Aorta (tissue), 5 donors: ENCODE measurements around the gene SPSB2. TPM values are rescaled to one million over a fixed set of nuclear protein-coding genes. Genes with fewer than 3 reads are reported as not detected.
A peak's percentile ranks its signal among the peaks of the same experiment; 100 is the strongest.

Experiments
- ATAC-seq: fragments of 200-7000 bp; cut with Tn5 transposase; one replicate; pipeline ENCODE4 v1.9.1; 2022; ENCODE audit warnings: moderate library complexity; ENCODE audit not compliant: low FRiP score
- DNase-seq, 2 donors: peaks; one replicate each; pipeline ENCODE4 v3.0.0-alpha.2; 2020
- H3K27ac ChIP-seq, 2 donors: one replicate each; pipeline ENCODE4 v1.5.1; 2013; ENCODE audit warnings: low read length in 2 of 2, mild to moderate bottlenecking in 2 of 2, moderate library complexity in 2 of 2, control low read depth in 1 of 2, inconsistent platforms in 1 of 2, low read depth in 1 of 2
- H3K27me3 ChIP-seq, 2 donors: one replicate each; pipeline ENCODE4 v1.6.1; 2013; ENCODE audit warnings: control low read depth in 1 of 2, low read length in 1 of 2, mild to moderate bottlenecking in 1 of 2, moderate library complexity in 1 of 2; ENCODE audit not compliant: insufficient read depth in 2 of 2, control insufficient read depth in 1 of 2
- H3K36me3 ChIP-seq, 2 donors: one replicate each; pipeline ENCODE4 v1.6.1; 2013; ENCODE audit warnings: control low read depth in 1 of 2, low read length in 1 of 2, mild to moderate bottlenecking in 1 of 2; ENCODE audit not compliant: insufficient read depth in 2 of 2, control insufficient read depth in 1 of 2
- H3K4me1 ChIP-seq, 2 donors: one replicate each; pipeline ENCODE4 v1.6.1; 2013; ENCODE audit warnings: low read length in 2 of 2, control low read depth in 1 of 2, mild to moderate bottlenecking in 1 of 2, moderate library complexity in 1 of 2; ENCODE audit not compliant: insufficient read depth in 2 of 2, control insufficient read depth in 1 of 2
- H3K4me3 ChIP-seq, 2 donors: one replicate each; pipeline ENCODE4 v1.5.1; 2013; ENCODE audit warnings: low read length in 2 of 2, control low read depth in 1 of 2, mild to moderate bottlenecking in 1 of 2
- H3K9me3 ChIP-seq: one replicate; pipeline ENCODE4 v1.6.1; 2013; ENCODE audit warnings: mild to moderate bottlenecking, low read length; ENCODE audit not compliant: control insufficient read depth
- WGBS, 2 donors: extraction: QIAGEN DNeasy Blood & Tissue Kit; methylation state at CpG; one replicate each; pipeline ENCODE4 v1.1.7; 2013; 5-methylcytosine and 5-hydroxymethylcytosine counted together
- intact Hi-C, 2 donors: fragments of 100-400 bp; cut with DNase I; formaldehyde crosslinking; loops; one replicate each; pipeline versions ENCODE4 v1.14.2 to v1.15.0; 2022
- polyA plus RNA-seq, 2 donors: library from polyadenylated mRNA; stranded (reverse); fragments of 200-250 nt; gene quantifications; one replicate each; pipeline ENCODE4 v1.2.3, GENCODE V29; 2013
- total RNA-seq, 2 donors: library from RNA; stranded (reverse); fragmentation: NEBNext Ultra II Directional; extraction: Animal tissue kit (Norgen Biotek cat#: 25700); gene quantifications; one replicate each; pipeline ENCODE4 v1.2.1, GENCODE V29; 2021
- donor health status: healthy with polysubstance abuse.
- donor health status: Bipolar disorder and iron deficiency.
- donor health status: DM: no; HTN: no; CAD: no.
- donor health status: DM: no; HTN: no; CAD: no.
- donor health status: DM: yes; HTN: yes; CAD: no.

SPSB2 gene
- total and polyA plus RNA-seq, 4 donors, result 4.2 to 14.3 (median 10.7) TPM

DNA sequence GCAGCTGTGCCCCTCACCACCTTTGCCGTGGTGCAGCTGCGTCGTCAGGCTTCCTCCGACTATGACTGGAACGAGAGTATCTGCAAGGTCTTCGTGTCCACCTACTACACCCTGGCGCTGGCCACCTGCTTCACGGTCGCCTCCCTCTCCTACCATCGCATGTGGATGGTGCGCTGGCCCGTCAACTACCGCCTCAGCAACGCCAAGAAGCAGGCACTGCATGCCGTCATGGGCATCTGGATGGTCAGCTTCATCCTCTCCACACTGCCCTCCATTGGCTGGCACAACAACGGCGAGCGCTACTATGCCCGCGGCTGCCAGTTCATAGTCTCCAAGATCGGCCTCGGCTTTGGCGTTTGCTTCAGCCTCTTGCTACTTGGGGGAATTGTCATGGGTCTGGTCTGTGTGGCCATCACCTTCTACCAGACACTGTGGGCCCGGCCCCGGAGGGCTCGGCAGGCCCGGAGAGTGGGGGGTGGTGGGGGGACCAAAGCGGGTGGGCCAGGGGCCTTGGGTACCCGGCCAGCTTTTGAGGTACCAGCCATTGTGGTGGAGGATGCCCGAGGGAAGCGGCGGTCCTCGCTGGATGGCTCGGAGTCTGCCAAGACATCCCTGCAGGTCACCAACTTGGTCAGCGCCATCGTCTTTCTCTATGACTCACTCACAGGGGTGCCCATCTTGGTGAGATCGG lies 48.9 kb downstream of the SPSB2 start:
- Histone ChIP-seq H3K9me3 (no peaks in the 10 kb centered on the region), H3K4me1 (no peaks in the 10 kb centered on the region), H3K27ac (no peak overlapping the region), H3K36me3 (no peaks in the 10 kb centered on the region), H3K27me3 (no peaks in the 10 kb centered on the region), H3K4me3 (no peak overlapping the region)
- whole genome bisulfite sequencing, 2 donors, result 84 to 90% methylated on average over 37 of the region's 37 CpGs
- intact Hi-C loops, result loop anchor here in 1 of 2 donors (10.0 kb wide), 1 partner anchor 209 kb away; no protein-coding TSS in a partner anchor
- DNase-seq (peak in 1 of 2 donors; percentile 46), ATAC-seq (no peak)

DNA sequence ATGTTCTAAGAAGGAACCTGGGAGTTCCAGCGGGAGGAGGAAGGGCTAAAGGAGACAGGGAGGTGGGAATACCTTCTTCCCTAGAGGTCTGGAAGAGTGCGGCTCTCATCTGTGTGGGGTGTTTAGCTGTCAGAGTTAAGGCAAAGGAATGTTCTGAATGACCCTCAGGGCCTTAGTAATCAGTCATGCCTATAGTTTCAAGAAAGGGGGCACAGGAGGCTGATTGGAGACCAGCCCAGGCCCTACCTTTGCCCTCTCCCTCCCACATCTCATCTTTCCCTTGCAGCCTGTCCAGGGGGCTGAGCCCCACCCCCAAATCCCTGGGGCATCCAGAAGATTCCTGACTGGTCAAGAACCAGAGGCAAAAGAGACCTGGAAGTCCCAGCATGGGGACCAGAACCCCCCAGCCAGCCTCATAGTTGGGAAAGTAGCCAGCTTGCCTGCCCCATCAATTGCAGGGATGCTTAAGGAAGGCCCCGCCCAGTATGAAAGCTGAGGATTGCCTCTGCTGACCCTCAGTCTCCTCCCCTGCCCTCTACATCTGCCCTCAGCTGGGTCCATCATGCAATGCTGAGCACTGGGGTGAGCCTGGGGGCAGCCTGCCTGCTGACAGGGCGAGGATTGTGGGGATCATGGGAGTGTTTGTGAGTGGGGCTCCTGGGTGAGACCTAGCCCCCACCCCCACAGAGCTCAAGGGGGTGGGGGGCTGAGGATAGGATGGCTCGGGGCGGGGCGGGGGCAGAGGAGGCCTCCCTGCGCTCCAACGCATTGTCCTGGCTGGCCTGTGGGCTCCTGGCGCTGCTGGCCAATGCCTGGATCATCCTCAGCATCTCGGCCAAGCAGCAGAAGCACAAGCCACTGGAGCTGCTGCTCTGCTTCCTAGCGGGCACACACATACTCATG lies 49.7 kb downstream of the SPSB2 start:
- no peaks in the 10 kb centered on the region for H3K36me3 ChIP-seq
- no peak overlapping the region for H3K27ac ChIP-seq
- H3K27me3 ChIP-seq, result no peaks in the 10 kb centered on the region
- H3K4me3 ChIP-seq, result no peak overlapping the region
- no peaks in the 10 kb centered on the region for H3K9me3 ChIP-seq
- WGBS, 2 donors, result 76 to 80% methylated on average over 12 of the region's 12 CpGs
- no peaks in the 10 kb centered on the region for H3K4me1 ChIP-seq
- DNase-seq (peak in 1 of 2 donors; percentile 37), ATAC-seq (no peak)
- intact Hi-C loops, result loop anchor here in 1 of 2 donors (10.0 kb wide), 1 partner anchor 209 kb away; no protein-coding TSS in a partner anchor

DNA sequence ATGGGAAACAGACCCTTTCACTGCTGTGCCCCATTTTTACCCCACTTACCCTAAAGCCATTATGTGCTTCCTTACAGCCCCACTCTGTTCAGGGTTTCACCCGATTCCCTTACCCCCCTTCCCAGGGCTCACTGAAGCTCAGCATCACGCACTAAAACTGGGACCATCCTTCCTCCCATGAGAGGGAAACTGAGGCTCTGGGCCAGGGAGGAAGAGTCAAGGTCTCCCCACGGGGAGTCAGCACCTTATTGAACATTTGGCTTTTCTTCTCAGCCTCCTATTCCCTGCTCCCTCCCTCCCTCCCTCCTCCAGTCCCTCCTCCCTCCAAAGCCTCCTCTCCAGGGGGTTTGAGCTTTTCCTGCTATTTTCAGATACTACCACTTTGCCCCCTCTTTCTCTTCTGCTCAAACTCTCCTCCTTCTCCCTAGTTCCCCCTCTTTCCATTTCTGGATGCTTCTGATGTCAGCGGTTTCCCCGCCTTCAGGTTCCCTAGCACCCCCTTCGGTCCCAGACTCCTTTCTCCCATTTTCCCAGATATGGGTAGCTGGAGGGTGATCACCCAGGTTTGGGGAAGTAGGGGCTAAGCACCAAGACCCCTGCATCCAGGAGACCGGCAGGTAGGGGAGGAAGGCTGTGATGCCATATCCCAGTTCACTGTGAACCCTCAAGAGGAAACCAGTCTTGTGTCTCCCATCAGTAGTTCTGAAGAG lies 50.5 kb downstream of the SPSB2 start:
- H3K27ac ChIP-seq, result no peak overlapping the region
- WGBS, 2 donors, result 34 to 40% methylated on average over 7 of the region's 7 CpGs
- H3K27me3 ChIP-seq, result no peaks in the 10 kb centered on the region
- no peaks in the 10 kb centered on the region for H3K4me1 ChIP-seq
- ATAC-seq (no peak), DNase-seq (no peak)
- intact Hi-C loops, result loop anchor here in 1 of 2 donors (10.0 kb wide), 1 partner anchor 208 kb away; no protein-coding TSS in a partner anchor
- H3K36me3 ChIP-seq, result no peaks in the 10 kb centered on the region
- H3K4me3 ChIP-seq, result no peak overlapping the region
- H3K9me3 ChIP-seq, result no peaks in the 10 kb centered on the region

DNA sequence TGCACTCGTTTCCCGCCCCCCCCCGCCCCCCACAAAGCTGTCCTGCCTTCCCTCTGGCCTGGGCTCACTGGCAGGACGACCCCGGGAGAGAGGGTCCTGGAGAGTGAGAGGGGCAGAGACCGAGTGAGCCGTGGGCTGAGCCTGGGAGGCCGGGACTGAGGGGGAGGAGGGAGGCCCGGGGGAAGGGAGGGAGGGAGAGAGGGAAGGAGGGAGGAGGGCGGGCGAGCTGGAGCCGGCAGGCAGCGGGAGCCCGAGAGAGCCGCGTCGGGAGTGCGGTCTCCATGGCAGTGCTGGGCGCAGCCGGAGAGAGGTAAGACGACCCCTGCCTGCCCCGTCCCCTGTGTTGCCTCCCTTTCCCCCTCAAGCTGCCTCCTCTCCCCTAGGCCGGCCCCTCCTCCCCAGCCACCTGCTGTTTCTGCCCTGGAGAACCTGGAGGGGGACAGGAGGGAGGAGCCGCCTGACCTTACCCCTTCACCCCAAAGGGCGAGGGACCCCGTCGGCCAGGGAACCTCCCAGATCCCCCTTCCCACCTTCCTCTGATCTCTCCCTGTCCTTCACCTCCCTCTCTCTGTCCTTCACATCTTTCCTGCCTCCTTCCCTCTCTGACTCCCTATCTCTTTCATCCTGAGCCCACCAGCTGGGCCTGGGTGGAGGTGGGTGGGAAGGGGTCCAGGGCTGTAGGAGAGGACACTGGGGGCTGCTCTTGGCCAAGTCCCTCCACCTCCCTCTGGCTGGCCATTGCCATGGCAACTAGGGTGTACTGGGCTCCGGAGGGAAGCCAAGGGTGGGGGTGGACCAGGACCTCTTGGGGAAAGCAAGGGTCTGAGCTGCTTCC lies 51.3 kb downstream of the SPSB2 start, which contains the start of gene GPR162:
TSS of gene GPR162 (plus strand) at position 231 of the 835 bp plus-strand sequence. CDS start 2,078 bp downstream, outside the sequence.
- H3K36me3 ChIP-seq, result no peaks in the 10 kb centered on the region
- no peaks in the 10 kb centered on the region for H3K27me3 ChIP-seq
- no peaks in the 10 kb centered on the region for H3K9me3 ChIP-seq
- peak; percentile 54 for ATAC-seq
- peak; percentile 85 to 88 for DNase-seq
- no peaks in the 10 kb centered on the region for H3K4me1 ChIP-seq
- no peak within 1 kb of the TSS for H3K27ac ChIP-seq
- H3K4me3 ChIP-seq, result peak within 1 kb of the TSS in 1 of 2 donors; percentile 15
- WGBS, 2 donors, result 2 to 3% methylated on average over 12 to 28 of the region's 28 CpGs
- intact Hi-C loops, result loop anchor here in 1 of 2 donors (10.0 kb wide), 1 partner anchor 207 kb away; no protein-coding TSS in a partner anchor

Other genes starting within 250 kb of the SPSB2 start
- gene LPAR5, start 237.3 kb downstream of the SPSB2 start, total RNA-seq, result 1 to 10 TPM; 2.5 to 3.7 TPM
- gene LPAR5, start 237.3 kb downstream of the SPSB2 start, polyA plus RNA-seq, result under 1 TPM; 0.51 to 0.88 TPM
- 1 to 10 TPM; 1.8 to 5.2 TPM for gene ACRBP, start 225.9 kb downstream of the SPSB2 start, total RNA-seq
- under 1 TPM in 1 of 2 donors, not detected in 1; 0.25 TPM for gene ACRBP, start 225.9 kb downstream of the SPSB2 start, polyA plus RNA-seq
- 10 to 100 TPM; 19.7 to 43.3 TPM for gene ING4, start 210.2 kb downstream of the SPSB2 start, total RNA-seq
- 10 to 100 TPM; 45.3 to 63.7 TPM for gene ING4, start 210.2 kb downstream of the SPSB2 start, polyA plus RNA-seq
- gene ZNF384, start 183.9 kb downstream of the SPSB2 start, total RNA-seq, result 10 to 100 TPM; 54.4 to 66.7 TPM
- gene ZNF384, start 183.9 kb downstream of the SPSB2 start, polyA plus RNA-seq, result 10 to 100 TPM; 23.2 to 49.3 TPM
- 10 to 100 TPM in 1 of 2 donors, 1 to 10 TPM in 1; 1.2 to 10.7 TPM for gene PIANP, start 172.5 kb downstream of the SPSB2 start, total RNA-seq
- 1 to 10 TPM; 4.3 to 7.5 TPM for gene PIANP, start 172.5 kb downstream of the SPSB2 start, polyA plus RNA-seq
- gene COPS7A, start 149.3 kb downstream of the SPSB2 start, total RNA-seq, result 10 to 100 TPM; 47.0 to 50.1 TPM
- 10 to 100 TPM; 43.8 to 70.5 TPM for gene COPS7A, start 149.3 kb downstream of the SPSB2 start, polyA plus RNA-seq
- 100 to 1,000 TPM; 110 to 144 TPM for gene MLF2, start 120.2 kb downstream of the SPSB2 start, total RNA-seq
- 100 to 1,000 TPM; 134 to 141 TPM for gene MLF2, start 120.2 kb downstream of the SPSB2 start, polyA plus RNA-seq
- gene PTMS, start 106.9 kb downstream of the SPSB2 start, total RNA-seq, result 100 to 1,000 TPM; 358 to 396 TPM
- gene PTMS, start 106.9 kb downstream of the SPSB2 start, polyA plus RNA-seq, result 100 to 1,000 TPM; 549 to 584 TPM
- gene LAG3, start 100.8 kb downstream of the SPSB2 start, total RNA-seq, result 1 to 10 TPM; 1.2 to 1.8 TPM
- gene LAG3, start 100.8 kb downstream of the SPSB2 start, polyA plus RNA-seq, result 1 to 10 TPM in 1 of 2 donors, under 1 TPM in 1; 0.25 to 2.4 TPM
- 10 to 100 TPM; 20.1 to 40.6 TPM for gene CD4, start 83.8 kb downstream of the SPSB2 start, total RNA-seq
- 10 to 100 TPM in 1 of 2 donors, 1 to 10 TPM in 1; 2.1 to 14.3 TPM for gene CD4, start 83.8 kb downstream of the SPSB2 start, polyA plus RNA-seq
- gene GPR162, start 51.5 kb downstream of the SPSB2 start, total RNA-seq, result 10 to 100 TPM in 1 of 2 donors, 1 to 10 TPM in 1; 4.4 to 16.6 TPM
- gene GPR162, start 51.5 kb downstream of the SPSB2 start, polyA plus RNA-seq, result 10 to 100 TPM in 1 of 2 donors, 1 to 10 TPM in 1; 6.0 to 17.2 TPM
- 10 to 100 TPM; 43.5 to 66.3 TPM for gene P3H3, start 44.9 kb downstream of the SPSB2 start, total RNA-seq
- 10 to 100 TPM; 23.4 to 93.3 TPM for gene P3H3, start 44.9 kb downstream of the SPSB2 start, polyA plus RNA-seq
- 10 to 100 TPM in 1 of 2 donors, 1 to 10 TPM in 1; 8.2 to 13.7 TPM for gene GNB3, start 32.4 kb downstream of the SPSB2 start, total RNA-seq
- 10 to 100 TPM in 1 of 2 donors, 1 to 10 TPM in 1; 6.0 to 32.9 TPM for gene GNB3, start 32.4 kb downstream of the SPSB2 start, polyA plus RNA-seq
- gene CDCA3, start 22.0 kb downstream of the SPSB2 start, total RNA-seq, result 1 to 10 TPM in 1 of 2 donors, under 1 TPM in 1; 0.42 to 2.1 TPM
- gene CDCA3, start 22.0 kb downstream of the SPSB2 start, polyA plus RNA-seq, result 10 to 100 TPM in 1 of 2 donors, 1 to 10 TPM in 1; 3.6 to 12.6 TPM
- 10 to 100 TPM; 59.5 to 64.6 TPM for gene USP5, start 21.2 kb downstream of the SPSB2 start, total RNA-seq
- 10 to 100 TPM; 26.7 to 47.0 TPM for gene USP5, start 21.2 kb downstream of the SPSB2 start, polyA plus RNA-seq
- gene TPI1, start 5.8 kb downstream of the SPSB2 start, total RNA-seq, result 100 to 1,000 TPM; 317 TPM
- gene TPI1, start 5.8 kb downstream of the SPSB2 start, polyA plus RNA-seq, result 100 to 1,000 TPM; 310 to 314 TPM
- gene LRRC23, start 31.5 kb upstream of the SPSB2 start, total RNA-seq, result 10 to 100 TPM in 1 of 2 donors, 1 to 10 TPM in 1; 5.3 to 11.2 TPM
- 10 to 100 TPM; 16.8 to 20.8 TPM for gene LRRC23, start 31.5 kb upstream of the SPSB2 start, polyA plus RNA-seq
- gene ENO2, start 41.3 kb upstream of the SPSB2 start, total RNA-seq, result 10 to 100 TPM; 59.0 to 79.5 TPM
- gene ENO2, start 41.3 kb upstream of the SPSB2 start, polyA plus RNA-seq, result 100 to 1,000 TPM in 1 of 2 donors, 10 to 100 TPM in 1; 14.7 to 116 TPM
- gene ATN1, start 54.7 kb upstream of the SPSB2 start, total RNA-seq, result 100 to 1,000 TPM; 138 to 146 TPM
- gene ATN1, start 54.7 kb upstream of the SPSB2 start, polyA plus RNA-seq, result 100 to 1,000 TPM in 1 of 2 donors, 10 to 100 TPM in 1; 22.7 to 149 TPM
- gene RNU7-1, start 70.5 kb upstream of the SPSB2 start, total RNA-seq, result not detected
- not detected for gene RNU7-1, start 70.5 kb upstream of the SPSB2 start, polyA plus RNA-seq
- 100 to 1,000 TPM; 197 to 233 TPM for gene C12orf57, start 70.7 kb upstream of the SPSB2 start, total RNA-seq
- gene C12orf57, start 70.7 kb upstream of the SPSB2 start, polyA plus RNA-seq, result 1,000 to 10,000 TPM in 1 of 2 donors, 100 to 1,000 TPM in 1; 849 to 1,017 TPM
- gene PTPN6, start 78.1 kb upstream of the SPSB2 start, total RNA-seq, result 10 to 100 TPM; 29.8 to 42.3 TPM
- 10 to 100 TPM; 10.1 to 25.7 TPM for gene PTPN6, start 78.1 kb upstream of the SPSB2 start, polyA plus RNA-seq
- 100 to 1,000 TPM in 1 of 2 donors, 10 to 100 TPM in 1; 97.9 to 117 TPM for gene PHB2, start 97.4 kb upstream of the SPSB2 start, total RNA-seq
- 100 to 1,000 TPM; 105 to 139 TPM for gene PHB2, start 97.4 kb upstream of the SPSB2 start, polyA plus RNA-seq
- gene EMG1, start 97.6 kb upstream of the SPSB2 start, total RNA-seq, result 10 to 100 TPM; 30.2 to 31.6 TPM
- gene EMG1, start 97.6 kb upstream of the SPSB2 start, polyA plus RNA-seq, result 10 to 100 TPM; 15.4 to 24.4 TPM
- 10 to 100 TPM; 28.8 to 33.2 TPM for gene LPCAT3, start 145.2 kb upstream of the SPSB2 start, total RNA-seq
- 10 to 100 TPM; 10.1 to 27.3 TPM for gene LPCAT3, start 145.2 kb upstream of the SPSB2 start, polyA plus RNA-seq
- 1,000 to 10,000 TPM in 1 of 2 donors, 100 to 1,000 TPM in 1; 490 to 1,087 TPM for gene C1S, start 187.4 kb upstream of the SPSB2 start, total RNA-seq
- 100 to 1,000 TPM; 141 to 687 TPM for gene C1S, start 187.4 kb upstream of the SPSB2 start, polyA plus RNA-seq
- gene C1R, start 219.1 kb upstream of the SPSB2 start, total RNA-seq, result 1,000 to 10,000 TPM in 1 of 2 donors, 100 to 1,000 TPM in 1; 769 to 1,570 TPM
- 1,000 to 10,000 TPM in 1 of 2 donors, 100 to 1,000 TPM in 1; 148 to 1,159 TPM for gene C1R, start 219.1 kb upstream of the SPSB2 start, polyA plus RNA-seq
- gene C1RL, start 235.9 kb upstream of the SPSB2 start, total RNA-seq, result 100 to 1,000 TPM in 1 of 2 donors, 10 to 100 TPM in 1; 82.0 to 139 TPM
- gene C1RL, start 235.9 kb upstream of the SPSB2 start, polyA plus RNA-seq, result 10 to 100 TPM; 14.5 to 85.1 TPM